ENCODE data around the gene RASA1.

RASA1 gene

GRCh38 chr5:87418506-87418905 is 150.8 kb downstream of the RASA1 start:
- no peaks in the 10 kb centered on the region for H3K9me3 ChIP-seq (ENCODE audit: insufficient read depth, low read length, severe bottlenecking)
- no peaks in the 10 kb centered on the region for H3K27me3 ChIP-seq (ENCODE audit: insufficient read depth, low read length, poor library complexity)
- no peaks in the 10 kb centered on the region for H4K20me1 ChIP-seq (ENCODE audit: insufficient read depth, low read length)
- peaks cover 5% of the 10 kb centered on the region; the same call in 1 of the 2 replicates for H3K4me1 ChIP-seq (ENCODE audit: insufficient read depth, low read length)
- H3K36me3 ChIP-seq (ENCODE audit: insufficient read depth, low read length): no peaks in the 10 kb centered on the region
- H2AFZ ChIP-seq (ENCODE audit: low read depth, low read length): no peak overlapping the region
- H3K27ac ChIP-seq (ENCODE audit: low read length): no peak overlapping the region
- ATAC-seq (ENCODE audit: insufficient read depth, low read depth) (no peak), DNase-seq (no peak)
- no peak for TF ChIP-seq EZH2 (IDR thresholded peaks at IDR 0.05; ENCODE audit: borderline replicate concordance, low read depth, low read length, severe bottlenecking)
- no peak for TF ChIP-seq CTCF (IDR thresholded peaks at IDR 0.05; ENCODE audit: borderline replicate concordance, extremely low read depth, low read length, poor library complexity, severe bottlenecking)
- H3K9ac ChIP-seq (ENCODE audit: low read depth, low read length): no peak overlapping the region
- H3K4me2 ChIP-seq (ENCODE audit: insufficient read depth, low read length): no peak overlapping the region
- H3K4me3 ChIP-seq (ENCODE audit: low read depth in 1 of 2, low read length in 2 of 2): no peak overlapping the region
- H3K79me2 ChIP-seq (ENCODE audit: insufficient read depth, low read length): no peaks in the 10 kb centered on the region

DNA sequence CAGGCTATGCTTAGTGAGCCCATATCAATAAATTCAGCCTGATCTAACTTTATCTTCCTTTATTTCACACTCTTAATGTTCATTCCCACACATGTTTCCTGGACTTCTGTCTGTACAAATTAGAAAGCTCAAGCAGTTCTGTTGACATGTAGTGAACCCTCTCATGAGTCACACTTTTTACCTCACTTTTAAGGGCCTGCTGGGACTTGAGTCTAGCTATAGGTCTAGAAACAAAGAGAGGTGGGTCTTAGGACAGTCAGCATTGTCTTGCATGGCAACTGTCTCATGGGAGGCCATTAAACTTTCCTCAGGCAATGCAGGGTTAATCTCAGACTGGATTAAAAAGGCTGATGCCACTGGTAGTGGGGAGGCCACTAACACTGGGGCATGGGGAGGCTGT is 153.6 kb downstream of the RASA1 start:
- no peak overlapping the region for H3K27ac ChIP-seq (ENCODE audit: low read length)
- H2AFZ ChIP-seq (ENCODE audit: low read depth, low read length): no peak overlapping the region
- H3K79me2 ChIP-seq (ENCODE audit: insufficient read depth, low read length): no peaks in the 10 kb centered on the region
- no peaks in the 10 kb centered on the region for H3K4me1 ChIP-seq (ENCODE audit: insufficient read depth, low read length)
- no peaks in the 10 kb centered on the region for H3K9me3 ChIP-seq (ENCODE audit: insufficient read depth, low read length, severe bottlenecking)
- H3K36me3 ChIP-seq (ENCODE audit: insufficient read depth, low read length): no peaks in the 10 kb centered on the region
- no peak for ATAC-seq (ENCODE audit: insufficient read depth, low read depth)
- no peak overlapping the region for H3K4me3 ChIP-seq (ENCODE audit: low read depth in 1 of 2, low read length in 2 of 2)
- TF ChIP-seq CTCF (IDR thresholded peaks at IDR 0.05; ENCODE audit: borderline replicate concordance, extremely low read depth, low read length, poor library complexity, severe bottlenecking) (no peak), EZH2 (IDR thresholded peaks at IDR 0.05; ENCODE audit: borderline replicate concordance, low read depth, low read length, severe bottlenecking) (no peak)
- no peaks in the 10 kb centered on the region for H4K20me1 ChIP-seq (ENCODE audit: insufficient read depth, low read length)
- no peak for DNase-seq
- no peaks in the 10 kb centered on the region for H3K27me3 ChIP-seq (ENCODE audit: insufficient read depth, low read length, poor library complexity)
- no peak overlapping the region for H3K9ac ChIP-seq (ENCODE audit: low read depth, low read length)
- H3K4me2 ChIP-seq (ENCODE audit: insufficient read depth, low read length): no peak overlapping the region

- no peaks in the 10 kb centered on the region for H3K9me3 ChIP-seq (ENCODE audit: insufficient read depth, low read length, severe bottlenecking)
- H3K9ac ChIP-seq (ENCODE audit: low read depth, low read length): no peak overlapping the region
- no peak overlapping the region for H3K4me2 ChIP-seq (ENCODE audit: insufficient read depth, low read length)
- no peak for TF ChIP-seq CTCF (IDR thresholded peaks at IDR 0.05; ENCODE audit: borderline replicate concordance, extremely low read depth, low read length, poor library complexity, severe bottlenecking)
- no peak for TF ChIP-seq EZH2 (IDR thresholded peaks at IDR 0.05; ENCODE audit: borderline replicate concordance, low read depth, low read length, severe bottlenecking)
- H4K20me1 ChIP-seq (ENCODE audit: insufficient read depth, low read length): no peaks in the 10 kb centered on the region
- no peak overlapping the region for H3K27ac ChIP-seq (ENCODE audit: low read length)
- H3K36me3 ChIP-seq (ENCODE audit: insufficient read depth, low read length): no peaks in the 10 kb centered on the region
- no peak overlapping the region for H2AFZ ChIP-seq (ENCODE audit: low read depth, low read length)
- ATAC-seq (ENCODE audit: insufficient read depth, low read depth): no peak
- H3K4me3 ChIP-seq (ENCODE audit: low read depth in 1 of 2, low read length in 2 of 2): no peak overlapping the region
- H3K27me3 ChIP-seq (ENCODE audit: insufficient read depth, low read length, poor library complexity): no peaks in the 10 kb centered on the region
- DNase-seq: no peak
- H3K4me1 ChIP-seq (ENCODE audit: insufficient read depth, low read length): no peaks in the 10 kb centered on the region
- H3K79me2 ChIP-seq (ENCODE audit: insufficient read depth, low read length): no peaks in the 10 kb centered on the region
Observed at GRCh38 chr5:87423755-87424154, 156.1 kb downstream of the RASA1 start.
